ENCODE results near the gene CGB5.
"Not testable (repeated sequence)": the region's sequence is repeated elsewhere in the genome, so short reads cannot be mapped to it uniquely, and the experiment has no call there.

The CGB5 gene

GRCh38 chr19:49043548-49043947 lies at the start of gene CGB5:
Gene CGB5, plus strand, starts transcription at chr19:49043848. Its CDS starts 362 bp downstream, at chr19:49044210.
- not testable (repeated sequence) for DNase-seq

GRCh38 chr19:48994035-48994386 lies 49.6 kb upstream of the CGB5 start:
- peak; percentile 16 for DNase-seq

GRCh38 chr19:48997972-48998371 lies 45.7 kb upstream of the CGB5 start:
- DNase-seq: peak; percentile 69

GRCh38 chr19:48999481-49000325 lies 43.9 kb upstream of the CGB5 start:
- peak; percentile 76 for DNase-seq

- no peak for DNase-seq
Observed at GRCh38 chr19:49004133-49004532, 39.5 kb upstream of the CGB5 start.

GRCh38 chr19:49004964-49005614 lies 38.6 kb upstream of the CGB5 start:
- no peak for DNase-seq

- DNase-seq: no peak
Observed at GRCh38 chr19:49006905-49007304, 36.7 kb upstream of the CGB5 start.

GRCh38 chr19:49009828-49010227 lies 33.8 kb upstream of the CGB5 start:
- no peak for DNase-seq

- DNase-seq: no peak
Observed at GRCh38 chr19:49010453-49010852, 33.2 kb upstream of the CGB5 start.

- no peak for DNase-seq
Observed at GRCh38 chr19:49011194-49011593, 32.5 kb upstream of the CGB5 start.

- DNase-seq: no peak
Observed at GRCh38 chr19:49014123-49014869, 29.4 kb upstream of the CGB5 start.

GRCh38 chr19:49014870-49015255 lies 28.8 kb upstream of the CGB5 start:
- no peak for DNase-seq

GRCh38 chr19:49016067-49016839 lies 27.4 kb upstream of the CGB5 start:
- no peak for DNase-seq

- no peak for DNase-seq
Observed at GRCh38 chr19:49017041-49017665, 26.5 kb upstream of the CGB5 start, which contains the start of gene LHB. Gene LHB, minus strand, starts transcription at chr19:49017091. Its CDS starts 10 bp downstream, at chr19:49017081.

GRCh38 chr19:49017666-49018351 lies 25.8 kb upstream of the CGB5 start:
- peak; percentile 75 for DNase-seq

GRCh38 chr19:49018388-49019241 lies 25.0 kb upstream of the CGB5 start:
- DNase-seq: peak; percentile 35

GRCh38 chr19:49019242-49019932 lies 24.3 kb upstream of the CGB5 start:
- DNase-seq: peak; percentile 72

- no peak for DNase-seq
Observed at GRCh38 chr19:49020342-49020741, 23.3 kb upstream of the CGB5 start.

GRCh38 chr19:49020931-49021895 lies 22.4 kb upstream of the CGB5 start:
- peak; percentile 44 for DNase-seq

Data from activated CD4-positive, alpha-beta T cell treated with anti-CD3 and anti-CD28 coated beads, Interleukin-2, Interleukin-6, amounts not matched to agents 100 ng/mL and 50 ng/mL, durations not matched to agents 16 hours and 8 hours (primary cell).